ENCODE results near the gene SLC20A1. TPM values are rescaled to one million over a fixed set of nuclear protein-coding genes. Genes with fewer than 3 reads are reported as not detected.
"Not testable (repeated sequence)": the region's sequence is repeated elsewhere in the genome, so short reads cannot be mapped to it uniquely, and the experiment has no call there.

SLC20A1 gene
- total RNA-seq, 1 donor from 2014 or later, result 59.4 TPM

GRCh38 chr2:112603731-112604130 is 42.0 kb upstream of the SLC20A1 start:
- ATAC-seq (no peak), DNase-seq (no peak)
- no peaks in the 10 kb centered on the region for H3K36me3 ChIP-seq
- no peaks in the 10 kb centered on the region for H3K9me3 ChIP-seq
- H3K27ac ChIP-seq, result no peak overlapping the region
- H3K4me1 ChIP-seq, result peaks cover 4% of the 10 kb centered on the region
- intact Hi-C loops (cut with DNase I), result loop anchor here (5.0 kb wide), 1 partner anchor 124 kb away; no protein-coding TSS in a partner anchor
- no peak for TF ChIP-seq CTCF (IDR thresholded peaks at IDR 0.05)
- no peaks in the 10 kb centered on the region for H3K27me3 ChIP-seq
- no peak overlapping the region for H3K4me3 ChIP-seq

GRCh38 chr2:112604952-112605351 is 40.8 kb upstream of the SLC20A1 start:
- ATAC-seq (no peak), DNase-seq (no peak)
- H3K4me1 ChIP-seq, result peaks cover 4% of the 10 kb centered on the region
- H3K9me3 ChIP-seq, result no peaks in the 10 kb centered on the region
- H3K36me3 ChIP-seq, result no peaks in the 10 kb centered on the region
- intact Hi-C loops (cut with DNase I), result loop anchor here (5.0 kb wide), 1 partner anchor 122 kb away; no protein-coding TSS in a partner anchor
- no peak overlapping the region for H3K4me3 ChIP-seq
- no peak overlapping the region for H3K27ac ChIP-seq
- no peak for TF ChIP-seq CTCF (IDR thresholded peaks at IDR 0.05)
- H3K27me3 ChIP-seq, result no peaks in the 10 kb centered on the region

GRCh38 chr2:112605926-112606325 is 39.8 kb upstream of the SLC20A1 start:
- Histone ChIP-seq H3K27ac (no peak overlapping the region), H3K4me1 (no peaks in the 10 kb centered on the region), H3K4me3 (no peak overlapping the region), H3K36me3 (no peaks in the 10 kb centered on the region), H3K27me3 (no peaks in the 10 kb centered on the region), H3K9me3 (no peaks in the 10 kb centered on the region)
- intact Hi-C loops (cut with DNase I), result no loop called here
- ATAC-seq, result no peak
- TF ChIP-seq CTCF (IDR thresholded peaks at IDR 0.05), result no peak
- DNase-seq, result no peak

- ATAC-seq, result no peak
- H3K36me3 ChIP-seq, result no peaks in the 10 kb centered on the region
- H3K27me3 ChIP-seq, result no peaks in the 10 kb centered on the region
- intact Hi-C loops (cut with DNase I), result no loop called here
- H3K27ac ChIP-seq, result no peak overlapping the region
- no peak overlapping the region for H3K4me3 ChIP-seq
- no peak for DNase-seq
- H3K4me1 ChIP-seq, result no peaks in the 10 kb centered on the region
- TF ChIP-seq CTCF (IDR thresholded peaks at IDR 0.05), result no peak
- no peaks in the 10 kb centered on the region for H3K9me3 ChIP-seq
Observed at GRCh38 chr2:112606547-112606946, 39.2 kb upstream of the SLC20A1 start.

- no peaks in the 10 kb centered on the region for H3K27me3 ChIP-seq
- DNase-seq, result peak; percentile 3
- intact Hi-C loops (cut with DNase I), result no loop called here
- H3K9me3 ChIP-seq, result no peaks in the 10 kb centered on the region
- no peak overlapping the region for H3K27ac ChIP-seq
- H3K4me1 ChIP-seq, result no peaks in the 10 kb centered on the region
- no peak overlapping the region for H3K4me3 ChIP-seq
- ATAC-seq, result no peak
- H3K36me3 ChIP-seq, result no peaks in the 10 kb centered on the region
- TF ChIP-seq CTCF (IDR thresholded peaks at IDR 0.05), result no peak
Observed at GRCh38 chr2:112607680-112608438, 37.9 kb upstream of the SLC20A1 start.

GRCh38 chr2:112609320-112609719 is 36.4 kb upstream of the SLC20A1 start:
- H3K27ac ChIP-seq; H3K4me3 ChIP-seq; H3K36me3 ChIP-seq; ATAC-seq; H3K9me3 ChIP-seq; DNase-seq; intact Hi-C loops (cut with DNase I); H3K27me3 ChIP-seq; H3K4me1 ChIP-seq: not testable (repeated sequence)

GRCh38 chr2:112612283-112612682 is 33.5 kb upstream of the SLC20A1 start:
- ATAC-seq; H3K36me3 ChIP-seq; H3K9me3 ChIP-seq; H3K27me3 ChIP-seq; DNase-seq; H3K4me3 ChIP-seq; H3K4me1 ChIP-seq; H3K27ac ChIP-seq; intact Hi-C loops (cut with DNase I): not testable (repeated sequence)
